GM12878 (cell line): ENCODE data around the gene ADD1. TPM values are rescaled to one million over a fixed set of nuclear protein-coding genes. Genes with fewer than 3 reads are reported as not detected.

Experiments
- BCLAF1 ChIP-seq: fragments of 450-650 bp; IDR thresholded peaks from 2 replicates; pipeline ENCODE4 v1.6.1; 2017; ENCODE audit warnings: antibody characterized with exemption, mild to moderate bottlenecking, moderate library complexity
- BRCA1 ChIP-seq: IDR thresholded peaks from 2 replicates; pipeline ENCODE4 v1.6.1; 2011; ENCODE audit warnings: low read depth, low read length, improper control_type of control experiment
- CBFB ChIP-seq: IDR thresholded peaks from 2 replicates; pipeline ENCODE4 v1.6.1; 2016; ENCODE audit warnings: antibody characterized with exemption, low read depth
- CBX5 ChIP-seq: sonication (generic); IDR thresholded peaks from 2 replicates; pipeline ENCODE4 v1.6.1; 2016; ENCODE audit warnings: low read depth, moderate library complexity, mild to moderate bottlenecking, inconsistent platforms
- DPF2 ChIP-seq: fragments of 450-650 bp; IDR thresholded peaks from 2 replicates; pipeline ENCODE4 v1.6.1; 2017; ENCODE audit warnings: mild to moderate bottlenecking
- EED ChIP-seq: sonication (generic); IDR thresholded peaks from 2 replicates; pipeline ENCODE4 v1.6.1; 2016; ENCODE audit warnings: antibody characterized with exemption, low read depth
- ETV6 ChIP-seq, 2 experiments: fragments of 450-650 bp in 1 of 2; IDR thresholded peaks in 1 of 2; conservative IDR thresholded peaks in 1 of 2; 2 replicates each; pipeline ENCODE4 v1.6.1; 2014; ENCODE audit warnings: antibody characterized with exemption in 1 of 2, borderline replicate concordance in 1 of 2, low read depth in 1 of 2, mild to moderate bottlenecking in 1 of 2, moderate library complexity in 1 of 2
- FOXK2 ChIP-seq: fragments of 450-650 bp; IDR thresholded peaks from 2 replicates; pipeline ENCODE4 v1.6.1; 2017; ENCODE audit warnings: mild to moderate bottlenecking, moderate library complexity
- HCFC1 ChIP-seq: fragments of 150-350 bp; IDR thresholded peaks from 2 replicates; pipeline ENCODE4 v1.6.1; 2014; ENCODE audit warnings: low read length
- KLF5 ChIP-seq: fragments of 450-650 bp; IDR thresholded peaks from 2 replicates; pipeline ENCODE4 v1.6.1; 2014; ENCODE audit warnings: mild to moderate bottlenecking; ENCODE audit not compliant: partially characterized antibody
- MTA3 ChIP-seq: IDR thresholded peaks from 2 replicates; pipeline ENCODE4 v1.6.1; 2012; ENCODE audit warnings: low read length, inconsistent platforms, borderline replicate concordance
- POLR2AphosphoS5 ChIP-seq: IDR thresholded peaks from 2 replicates; pipeline ENCODE4 v1.6.1; 2011; ENCODE audit warnings: mild to moderate bottlenecking, low read length, inconsistent platforms
- RB1 ChIP-seq: fragments of 450-650 bp; formaldehyde crosslinking; IDR thresholded peaks from 2 replicates; pipeline ENCODE4 v1.6.1; 2017; ENCODE audit warnings: mild to moderate bottlenecking, borderline replicate concordance
- RBBP5 ChIP-seq: fragments of 200-600 bp; sonication (generic); conservative IDR thresholded peaks from 2 replicates; pipeline ENCODE4 v1.6.1; 2016
- SREBF1 ChIP-seq: IDR thresholded peaks from 2 replicates; pipeline ENCODE4 v1.6.1; 2012; ENCODE audit warnings: mild to moderate bottlenecking, low read length
- SUPT20H ChIP-seq: IDR thresholded peaks from 2 replicates; pipeline ENCODE4 v1.6.1; 2011; ENCODE audit warnings: low read depth, mild to moderate bottlenecking, low read length, moderate library complexity, borderline replicate concordance; ENCODE audit not compliant: control insufficient read depth
- TARDBP ChIP-seq: IDR thresholded peaks from 2 replicates; pipeline ENCODE4 v1.6.1; 2016; ENCODE audit warnings: borderline replicate concordance
- ZNF592 ChIP-seq: fragments of 450-650 bp; IDR thresholded peaks from 2 replicates; pipeline ENCODE4 v1.6.1; 2017; ENCODE audit warnings: mild to moderate bottlenecking, moderate library complexity
- ZSCAN29 ChIP-seq: fragments of 450-650 bp; IDR thresholded peaks from 2 replicates; pipeline ENCODE4 v1.6.1; 2017; ENCODE audit warnings: mild to moderate bottlenecking, moderate library complexity
- polyA plus RNA-seq, 11 experiments: library from polyadenylated mRNA; depleted of rRNA in 4 of 11; unstranded in 6 of 11; stranded (reverse) in 5 of 11; fragments of >200 nt; fragmentation: Nextera tagmentation in 4 of 11; fragmentation: Illumina TruSeq in 1 of 11; extraction: Ambion mirVana in 4 of 11; extraction: Trizol in 1 of 11; gene quantifications; 1 replicate in 1 of 11; 2 replicates in 10 of 11; pipeline versions ENCODE4 v1.2.1 to v1.2.3, GENCODE V29; 2011 to 2016; ENCODE audit warnings: inconsistent platforms in 2 of 11, missing spikeins in 2 of 11, low read depth in 1 of 11
- total RNA-seq, 4 experiments: library from RNA; depleted of rRNA in 3 of 4; stranded (reverse); fragments of >200 nt in 3 of 4; fragmentation: Illumina TruSeq in 1 of 4; extraction: Trizol in 1 of 4; gene quantifications; 2 replicates each; pipeline versions ENCODE4 v1.2.1 to v1.2.3, GENCODE V29; 2013 to 2021
- TF ChIP-seq, protein P1 (sequence below): fragments of 450-650 bp; IDR thresholded peaks from 2 replicates; pipeline ENCODE4 v1.6.1; 2016; ENCODE audit warnings: mild to moderate bottlenecking, moderate library complexity, borderline replicate concordance

ADD1 gene
- total and polyA plus RNA-seq, 10 of the 15 experiments (the other 5 are each of a cell fraction or from before 2014, with no cell fraction given), result 21.6 to 182 (median 105) TPM

DNA sequence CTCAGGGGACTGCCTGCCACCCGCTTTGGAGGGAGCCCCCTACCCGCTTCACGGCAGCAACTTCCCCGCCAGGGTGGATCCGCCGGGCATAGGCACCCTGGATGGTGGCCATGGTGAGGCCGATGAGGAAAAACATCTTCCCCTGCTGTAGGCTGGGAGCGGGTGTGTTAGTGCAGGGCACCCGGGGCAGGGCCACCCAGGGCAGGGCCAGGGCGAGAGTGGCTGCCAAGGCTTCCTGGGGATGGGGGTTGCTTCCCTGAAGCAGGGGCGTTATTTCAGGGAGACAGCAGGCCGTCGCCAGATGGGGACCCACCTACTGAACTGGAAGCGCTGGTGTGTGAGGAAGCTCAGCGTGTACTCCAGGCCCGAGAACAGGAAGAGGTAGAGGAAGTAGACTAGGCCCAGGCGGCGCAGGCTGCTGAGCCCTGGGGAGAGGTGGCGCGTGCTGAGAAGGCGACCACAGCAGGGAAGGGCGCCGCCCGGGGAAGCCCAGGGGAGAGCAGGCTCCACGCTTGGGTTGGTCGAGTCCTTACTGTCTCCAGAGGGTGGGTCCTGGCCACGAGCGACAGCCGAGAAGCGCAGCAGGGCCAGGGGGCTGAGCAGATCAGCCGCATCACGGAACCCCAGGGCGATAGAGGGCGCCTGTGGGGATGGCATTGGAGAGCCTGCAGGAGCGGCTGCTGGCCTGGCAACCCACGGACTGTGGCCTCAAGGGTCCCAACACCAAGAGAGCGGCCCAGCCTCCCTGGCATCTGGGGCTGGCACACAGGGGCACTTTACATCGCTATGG is 88.1 kb downstream of the ADD1 start (continued):
- no peak for TF ChIP-seq MTA3
- no peak for TF ChIP-seq TARDBP
- TF ChIP-seq ZSCAN29, result no peak
- TF ChIP-seq, protein P1, sequence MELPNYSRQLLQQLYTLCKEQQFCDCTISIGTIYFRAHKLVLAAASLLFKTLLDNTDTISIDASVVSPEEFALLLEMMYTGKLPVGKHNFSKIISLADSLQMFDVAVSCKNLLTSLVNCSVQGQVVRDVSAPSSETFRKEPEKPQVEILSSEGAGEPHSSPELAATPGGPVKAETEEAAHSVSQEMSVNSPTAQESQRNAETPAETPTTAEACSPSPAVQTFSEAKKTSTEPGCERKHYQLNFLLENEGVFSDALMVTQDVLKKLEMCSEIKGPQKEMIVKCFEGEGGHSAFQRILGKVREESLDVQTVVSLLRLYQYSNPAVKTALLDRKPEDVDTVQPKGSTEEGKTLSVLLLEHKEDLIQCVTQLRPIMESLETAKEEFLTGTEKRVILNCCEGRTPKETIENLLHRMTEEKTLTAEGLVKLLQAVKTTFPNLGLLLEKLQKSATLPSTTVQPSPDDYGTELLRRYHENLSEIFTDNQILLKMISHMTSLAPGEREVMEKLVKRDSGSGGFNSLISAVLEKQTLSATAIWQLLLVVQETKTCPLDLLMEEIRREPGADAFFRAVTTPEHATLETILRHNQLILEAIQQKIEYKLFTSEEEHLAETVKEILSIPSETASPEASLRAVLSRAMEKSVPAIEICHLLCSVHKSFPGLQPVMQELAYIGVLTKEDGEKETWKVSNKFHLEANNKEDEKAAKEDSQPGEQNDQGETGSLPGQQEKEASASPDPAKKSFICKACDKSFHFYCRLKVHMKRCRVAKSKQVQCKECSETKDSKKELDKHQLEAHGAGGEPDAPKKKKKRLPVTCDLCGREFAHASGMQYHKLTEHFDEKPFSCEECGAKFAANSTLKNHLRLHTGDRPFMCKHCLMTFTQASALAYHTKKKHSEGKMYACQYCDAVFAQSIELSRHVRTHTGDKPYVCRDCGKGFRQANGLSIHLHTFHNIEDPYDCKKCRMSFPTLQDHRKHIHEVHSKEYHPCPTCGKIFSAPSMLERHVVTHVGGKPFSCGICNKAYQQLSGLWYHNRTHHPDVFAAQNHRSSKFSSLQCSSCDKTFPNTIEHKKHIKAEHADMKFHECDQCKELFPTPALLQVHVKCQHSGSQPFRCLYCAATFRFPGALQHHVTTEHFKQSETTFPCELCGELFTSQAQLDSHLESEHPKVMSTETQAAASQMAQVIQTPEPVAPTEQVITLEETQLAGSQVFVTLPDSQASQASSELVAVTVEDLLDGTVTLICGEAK, result no peak
- TF ChIP-seq ZNF592, result no peak
- TF ChIP-seq SUPT20H, result no peak
- TF ChIP-seq CBFB, result no peak
- no peak for TF ChIP-seq BRCA1
- TF ChIP-seq ETV6 (conservative IDR thresholded peaks at IDR 0.05 in 1 of 2, IDR thresholded peaks at IDR 0.05 in 1 of 2; ENCODE audit: borderline replicate concordance in 1 of 2, low read depth in 1 of 2), result peak in 1 of 2 experiments; percentile 94; a peak in 2 of 4 replicates
- TF ChIP-seq SREBF1, result no peak
- peak; percentile 75 for TF ChIP-seq EED
- TF ChIP-seq RB1, result no peak
- TF ChIP-seq HCFC1, result peak; percentile 33; the same call in 1 of the 2 replicates
- no peak for TF ChIP-seq KLF5
- TF ChIP-seq DPF2, result peak; percentile 59
- no peak for TF ChIP-seq CBX5
- TF ChIP-seq POLR2AphosphoS5, result peak; percentile 29; the same call in 1 of the 2 replicates
- no peak for TF ChIP-seq BCLAF1
- TF ChIP-seq FOXK2, result no peak
- TF ChIP-seq RBBP5, result no peak
